Naive B cell (primary cell): Measurements from ENCODE around the gene GOLGB1. TPM values are rescaled to one million over a fixed set of nuclear protein-coding genes. Genes with fewer than 3 reads are reported as not detected.
"Not testable (repeated sequence)": the region's sequence is repeated elsewhere in the genome, so short reads cannot be mapped to it uniquely, and the experiment has no call there.

Source experiments
- ATAC-seq, 2 donors: fragments of 150-1000 bp; cut with Tn5 transposase; 2 replicates each; pipeline ENCODE4 v1.10.0; 2021; ENCODE audit warnings: low read depth in 2 of 2, mild to moderate bottlenecking in 2 of 2, moderate library complexity in 2 of 2
- DNase-seq: peaks from one replicate; pipeline ENCODE4 v3.0.0; 2022
- H3K27ac Mint-ChIP-seq, 6 donors: one replicate each; pipeline ENCODE4 v1.8.0; 2020 to 2022; ENCODE audit warnings: mild to moderate bottlenecking in 6 of 6, mixed read lengths in 6 of 6, moderate library complexity in 5 of 6, inconsistent platforms in 2 of 6
- H3K27me3 Mint-ChIP-seq, 3 donors: one replicate each; pipeline ENCODE4 v1.8.0; 2021 to 2022; ENCODE audit warnings: mixed read lengths in 3 of 3, mild to moderate bottlenecking in 1 of 3
- H3K36me3 Mint-ChIP-seq, 2 donors: one replicate each; pipeline ENCODE4 v1.8.0; 2020 to 2022; ENCODE audit warnings: mixed read lengths in 2 of 2, inconsistent platforms in 1 of 2, mild to moderate bottlenecking in 1 of 2
- H3K4me1 Mint-ChIP-seq, 3 donors: one replicate each; pipeline ENCODE4 v1.8.0; 2020 to 2022; ENCODE audit warnings: mixed read lengths in 3 of 3, inconsistent platforms in 1 of 3, mild to moderate bottlenecking in 1 of 3, moderate library complexity in 1 of 3
- H3K4me3 Mint-ChIP-seq, 8 donors: one replicate each; pipeline ENCODE4 v1.8.0; 2020 to 2022; ENCODE audit warnings: mild to moderate bottlenecking in 8 of 8, mixed read lengths in 8 of 8, moderate library complexity in 8 of 8, inconsistent platforms in 2 of 8
- H3K9me3 Mint-ChIP-seq, 7 donors: one replicate each; pipeline ENCODE4 v1.8.0; 2020 to 2022; ENCODE audit warnings: mixed read lengths in 7 of 7, mild to moderate bottlenecking in 5 of 7, inconsistent platforms in 2 of 7, moderate library complexity in 1 of 7
- polyA plus RNA-seq, 6 donors: library from polyadenylated mRNA; unstranded; fragments of 300-500 nt; fragmentation: Illumina TruSeq; gene quantifications; one replicate each; pipeline ENCODE4 v1.2.3, GENCODE V29; 2021; ENCODE audit warnings: low read depth in 6 of 6

GOLGB1 gene
- polyA plus RNA-seq, 6 donors from 2014 or later, result 1.2 to 10.6 (median 5.8) TPM

DNA sequence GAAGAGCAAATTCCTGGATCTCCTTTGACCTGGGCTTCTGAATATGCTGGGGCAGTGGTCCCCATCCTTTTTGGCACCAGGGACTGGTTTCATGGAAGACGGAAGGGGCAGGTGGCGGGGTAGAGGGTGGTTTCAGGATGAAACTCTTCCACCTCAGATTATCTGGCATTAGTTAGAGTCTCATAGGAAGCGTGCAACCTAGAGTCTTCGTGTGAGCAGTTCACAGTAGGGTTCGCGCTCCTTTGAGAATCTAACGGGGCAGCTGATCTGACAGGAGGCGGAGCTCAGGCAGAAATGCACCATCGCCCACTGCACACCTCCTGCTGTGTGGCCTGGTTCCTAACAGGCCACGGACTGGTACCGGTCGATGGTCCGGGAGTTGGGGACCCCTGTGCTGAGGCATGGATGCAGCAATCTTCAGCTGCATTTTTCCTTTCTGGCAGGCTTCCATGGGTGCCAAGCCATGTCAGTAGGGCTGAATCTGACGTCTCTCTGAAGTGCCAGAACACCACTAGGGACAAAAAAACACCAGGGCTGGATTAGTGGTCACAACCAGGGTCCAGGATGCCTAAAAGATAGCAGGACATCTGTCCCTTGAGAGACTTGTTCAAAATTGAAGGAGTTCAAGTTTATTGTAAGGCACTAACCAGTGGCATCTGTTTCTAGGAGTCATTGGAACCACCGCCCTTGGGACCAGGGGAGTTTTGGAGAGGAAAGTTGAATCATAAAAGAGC, 8.4 kb upstream of the GOLGB1 start:
- no peak overlapping the region for H3K4me3 Mint-ChIP-seq
- DNase-seq, result no peak
- peaks cover 0 to 2% (median 0%) of the 10 kb centered on the region in 7 donors for H3K9me3 Mint-ChIP-seq

DNA sequence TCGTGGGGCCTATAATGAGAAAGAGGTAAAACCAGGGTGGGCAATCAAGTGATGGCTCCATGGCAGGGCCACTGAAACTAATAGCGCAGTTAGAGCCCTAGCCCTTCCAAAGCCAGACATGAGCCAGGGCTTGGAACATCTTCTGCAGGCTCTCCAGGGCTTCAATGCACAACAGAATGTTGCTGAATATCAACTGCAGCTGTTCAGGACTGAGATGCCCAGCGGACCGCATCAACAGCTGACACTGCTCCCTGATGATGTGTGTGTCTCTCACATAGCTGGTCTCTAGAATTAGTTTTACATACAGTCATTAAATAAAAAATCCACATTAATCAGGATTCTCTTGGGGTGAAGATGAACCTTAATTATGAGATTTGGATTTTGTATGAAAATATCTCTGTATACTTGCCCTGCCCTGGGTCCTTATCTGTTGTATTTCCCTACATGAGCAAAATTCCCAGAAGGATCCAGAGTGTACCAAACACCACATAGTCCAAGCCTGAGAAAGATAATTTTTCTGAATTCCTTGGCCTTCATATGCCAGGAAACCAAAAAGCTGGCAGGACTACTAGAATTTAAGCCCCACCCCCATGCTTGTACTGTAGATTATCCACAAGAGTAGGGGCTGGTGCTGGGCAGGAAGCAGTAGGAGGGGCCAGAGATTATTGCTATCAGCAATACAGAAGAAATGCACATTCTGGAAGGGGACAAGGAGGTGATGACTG, 7.7 kb upstream of the GOLGB1 start:
- H3K4me3 Mint-ChIP-seq, result peak overlapping the region in 1 of 8 donors; percentile 13
- peak overlapping the region in 3 of 6 donors; percentile 33 to 83 (median 51) for H3K27ac Mint-ChIP-seq
- DNase-seq (no peak), ATAC-seq (peak; percentile 61 to 73)
- peaks cover 14 to 23% (median 22%) of the 10 kb centered on the region in 3 donors for H3K4me1 Mint-ChIP-seq
- no peaks in the 10 kb centered on the region for H3K36me3 Mint-ChIP-seq
- H3K27me3 Mint-ChIP-seq, result peaks cover 0 to 5% (median 0%) of the 10 kb centered on the region in 3 donors
- H3K9me3 Mint-ChIP-seq, result peaks cover 0 to 2% (median 0%) of the 10 kb centered on the region in 7 donors

More for the DNA sequence above, 8.4 kb upstream of the GOLGB1 start:
- Mint-ChIP-seq H3K27me3 (peaks cover 0 to 1% (median 0%) of the 10 kb centered on the region in 3 donors), H3K4me1 (peaks cover 14 to 23% (median 22%) of the 10 kb centered on the region in 3 donors), H3K27ac (peak overlapping the region in 1 of 6 donors; percentile 13), H3K36me3 (no peaks in the 10 kb centered on the region)
- no peak for ATAC-seq

DNA sequence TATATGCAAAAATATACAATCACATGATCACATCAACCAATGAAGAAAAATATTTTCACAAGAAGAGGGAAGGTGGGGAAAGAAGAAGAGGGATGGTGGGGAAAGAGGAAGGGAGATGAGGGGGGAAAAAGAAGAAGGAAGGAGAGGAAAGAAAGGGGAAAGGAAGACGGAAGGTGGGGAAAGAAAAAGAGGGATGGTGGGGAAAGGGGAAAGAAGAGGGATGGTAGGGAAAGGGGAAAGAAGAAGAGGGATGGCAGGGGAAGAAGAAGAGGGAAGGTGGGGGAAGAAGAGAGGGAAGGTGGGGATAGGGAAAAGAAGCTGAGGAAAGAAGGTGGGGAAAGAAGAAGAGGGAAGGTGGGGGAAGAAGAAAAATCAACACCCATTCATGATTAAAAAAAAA, 3.2 kb upstream of the GOLGB1 start:
- no peak overlapping the region for H3K27ac Mint-ChIP-seq
- H3K27me3 Mint-ChIP-seq, result peaks cover 0 to 11% (median 0%) of the 10 kb centered on the region in 3 donors
- peaks cover 0 to 5% (median 4%) of the 10 kb centered on the region in 3 donors for H3K4me1 Mint-ChIP-seq
- ATAC-seq (no peak), DNase-seq (no peak)
- no peaks in the 10 kb centered on the region for H3K36me3 Mint-ChIP-seq
- no peaks in the 10 kb centered on the region for H3K9me3 Mint-ChIP-seq
- no peak overlapping the region for H3K4me3 Mint-ChIP-seq

DNA sequence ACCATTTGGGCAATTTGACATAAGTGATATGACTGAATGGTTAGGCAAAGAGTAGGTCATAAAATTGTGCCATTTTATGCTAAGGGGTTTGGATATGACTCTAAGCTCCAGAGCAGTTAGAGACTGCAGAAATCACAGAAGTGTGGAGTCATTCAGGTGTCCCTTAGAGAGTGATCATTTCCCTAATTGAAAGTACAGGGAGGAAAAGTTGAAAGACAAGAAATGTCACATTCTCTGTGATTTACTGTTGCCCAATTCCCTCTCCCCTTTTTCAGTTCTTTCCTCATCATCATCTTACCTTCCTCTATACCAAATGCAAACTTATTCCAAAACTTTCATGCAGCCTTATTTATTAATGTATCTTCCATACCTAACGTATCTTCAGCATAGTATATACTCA, 2.7 kb upstream of the GOLGB1 start:
- peaks cover 0 to 4% (median 3%) of the 10 kb centered on the region in 3 donors for H3K4me1 Mint-ChIP-seq
- ATAC-seq (no peak), DNase-seq (no peak)
- H3K27ac Mint-ChIP-seq, result no peak overlapping the region
- peak overlapping the region in 1 of 8 donors; percentile 9 for H3K4me3 Mint-ChIP-seq
- H3K27me3 Mint-ChIP-seq, result peaks cover 0 to 11% (median 0%) of the 10 kb centered on the region in 3 donors
- H3K36me3 Mint-ChIP-seq, result no peaks in the 10 kb centered on the region
- no peaks in the 10 kb centered on the region for H3K9me3 Mint-ChIP-seq

DNA sequence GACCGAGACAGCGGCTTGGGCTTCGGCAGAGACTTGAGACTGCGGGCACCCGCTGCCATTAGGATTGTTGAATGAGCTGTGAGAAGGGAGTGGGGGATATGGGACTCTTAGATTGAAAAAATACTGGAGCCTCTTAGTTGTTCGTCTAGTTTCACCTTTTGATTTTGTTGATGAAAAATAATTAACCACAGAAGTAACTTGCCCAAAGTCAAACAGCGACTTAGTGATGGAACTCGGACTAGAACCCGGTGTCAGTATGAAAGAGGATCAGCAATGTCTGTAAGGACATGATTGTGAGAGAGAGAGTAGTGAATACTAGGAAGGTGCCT, 510 bp upstream of the GOLGB1 start:
- ATAC-seq, result no peak
- Mint-ChIP-seq H3K4me1 (peaks cover 0 to 3% (median 0%) of the 10 kb centered on the region in 3 donors), H3K9me3 (no peaks in the 10 kb centered on the region), H3K27me3 (peaks cover 0 to 11% (median 0%) of the 10 kb centered on the region in 3 donors), H3K27ac (no peak overlapping the region), H3K4me3 (no peak overlapping the region), H3K36me3 (no peaks in the 10 kb centered on the region)
- DNase-seq, result no peak

DNA sequence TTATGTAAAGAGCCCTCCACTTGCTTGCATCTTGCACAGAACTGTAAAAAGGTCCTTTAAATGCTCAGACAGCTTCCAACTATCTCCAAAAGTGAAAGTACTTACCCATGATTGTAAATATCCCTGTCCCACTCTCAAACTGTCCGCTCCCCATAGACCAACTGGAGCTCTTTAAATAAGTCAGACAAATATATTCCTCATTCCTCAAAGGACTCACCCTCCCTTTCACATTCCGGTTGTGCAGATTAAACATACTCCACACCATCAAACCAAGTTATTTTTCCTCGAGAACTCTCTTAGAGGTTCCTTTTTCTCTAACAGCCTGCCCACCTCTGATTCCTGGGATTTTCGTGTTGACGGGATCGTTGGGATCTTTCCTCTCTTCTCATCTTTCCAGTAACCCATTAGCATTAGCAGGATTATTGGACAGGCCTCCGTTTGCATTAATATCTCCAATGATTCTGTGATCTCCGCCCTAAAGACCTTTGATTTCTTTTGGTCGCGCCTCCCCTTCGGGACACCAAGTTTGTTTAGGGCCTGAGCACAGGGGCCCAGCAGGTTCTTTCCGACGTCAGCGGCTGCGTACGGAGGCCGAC, 763 bp downstream of the GOLGB1 start:
- no peak for DNase-seq
- no peaks in the 10 kb centered on the region for H3K36me3 Mint-ChIP-seq
- ATAC-seq, result peak; percentile 7
- no peak overlapping the region for H3K4me3 Mint-ChIP-seq
- peaks cover 0 to 4% (median 3%) of the 10 kb centered on the region in 3 donors for H3K4me1 Mint-ChIP-seq
- no peak overlapping the region for H3K27ac Mint-ChIP-seq
- no peaks in the 10 kb centered on the region for H3K9me3 Mint-ChIP-seq
- peaks cover 0 to 11% (median 0%) of the 10 kb centered on the region in 3 donors for H3K27me3 Mint-ChIP-seq

DNA sequence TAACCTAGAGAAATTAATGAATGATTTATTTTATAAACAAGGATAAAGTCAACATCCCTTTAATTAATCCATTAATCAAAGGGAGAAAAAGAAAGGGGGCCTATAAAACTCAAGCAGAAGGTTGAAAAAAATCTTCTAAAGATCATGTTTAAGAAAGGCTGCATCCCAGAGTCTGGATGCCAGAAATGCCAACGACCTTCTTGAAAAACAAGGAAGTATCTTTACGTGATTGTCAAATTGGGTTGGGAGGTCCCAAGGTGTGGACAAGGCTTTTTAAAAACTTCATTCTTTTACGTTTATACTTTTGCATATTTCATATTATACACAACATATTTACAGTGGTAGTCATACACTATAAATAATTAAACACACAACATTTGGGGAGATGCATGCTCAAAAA, 1.6 kb downstream of the GOLGB1 start:
- no peak for DNase-seq
- ATAC-seq, result no peak
- peaks cover 0 to 9% (median 0%) of the 10 kb centered on the region in 3 donors for H3K27me3 Mint-ChIP-seq
- no peaks in the 10 kb centered on the region for H3K36me3 Mint-ChIP-seq
- peak overlapping the region in 1 of 6 donors; percentile 50 for H3K27ac Mint-ChIP-seq
- H3K9me3 Mint-ChIP-seq, result peaks cover 0 to 1% (median 0%) of the 10 kb centered on the region in 7 donors
- H3K4me3 Mint-ChIP-seq, result no peak overlapping the region
- H3K4me1 Mint-ChIP-seq, result peaks cover 0 to 4% (median 3%) of the 10 kb centered on the region in 3 donors

DNA sequence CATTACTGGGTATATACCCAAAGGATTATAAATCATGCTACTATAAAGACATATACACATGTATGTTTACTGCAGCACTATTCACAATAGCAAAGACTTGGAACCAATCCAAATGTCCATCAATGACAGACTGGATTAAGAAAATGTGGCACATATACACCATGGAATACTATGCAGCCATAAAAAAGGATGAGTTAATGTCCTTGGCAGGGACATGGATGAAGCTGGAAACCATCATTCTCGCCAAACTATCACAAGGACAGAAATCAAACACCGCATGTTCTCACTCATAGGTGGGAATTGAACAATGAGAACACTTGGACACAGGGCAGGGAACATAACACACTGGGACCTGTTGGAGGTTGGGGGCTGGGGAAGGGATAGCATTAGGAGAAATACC, 6.4 kb downstream of the GOLGB1 start:
- not testable (repeated sequence) for H3K9me3 Mint-ChIP-seq, H3K27me3 Mint-ChIP-seq, H3K27ac Mint-ChIP-seq, DNase-seq, ATAC-seq, H3K4me3 Mint-ChIP-seq
- H3K36me3 Mint-ChIP-seq, result peaks cover 0 to 15% of the 10 kb centered on the region in 2 donors
- peaks cover 8 to 22% (median 21%) of the 10 kb centered on the region in 3 donors for H3K4me1 Mint-ChIP-seq

DNA sequence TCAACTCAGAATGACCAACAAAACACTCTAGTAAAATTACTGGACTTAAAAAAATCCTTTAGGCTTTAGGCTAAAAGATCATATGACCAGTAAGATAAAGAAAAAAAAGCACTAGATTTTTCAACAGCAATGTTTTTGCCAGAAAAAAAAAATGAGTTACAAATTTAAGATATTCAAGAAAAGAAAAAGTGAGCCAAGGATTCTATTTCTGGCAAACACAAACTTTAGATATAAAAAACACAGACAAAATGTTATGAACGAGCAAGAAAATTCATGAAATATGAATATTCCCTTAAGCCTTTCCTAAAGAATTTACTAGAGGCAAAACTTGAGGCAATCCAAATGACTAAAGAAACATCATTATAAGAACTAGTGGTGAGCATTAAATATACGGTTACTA, 8.6 kb downstream of the GOLGB1 start:
- no peaks in the 10 kb centered on the region for H3K27me3 Mint-ChIP-seq
- H3K9me3 Mint-ChIP-seq, result peaks cover 0 to 8% (median 0%) of the 10 kb centered on the region in 7 donors
- peaks cover 0 to 16% of the 10 kb centered on the region in 2 donors for H3K36me3 Mint-ChIP-seq
- H3K27ac Mint-ChIP-seq, result no peak overlapping the region
- no peak for ATAC-seq
- H3K4me3 Mint-ChIP-seq, result no peak overlapping the region
- peaks cover 11 to 37% (median 30%) of the 10 kb centered on the region in 3 donors for H3K4me1 Mint-ChIP-seq
- no peak for DNase-seq

DNA sequence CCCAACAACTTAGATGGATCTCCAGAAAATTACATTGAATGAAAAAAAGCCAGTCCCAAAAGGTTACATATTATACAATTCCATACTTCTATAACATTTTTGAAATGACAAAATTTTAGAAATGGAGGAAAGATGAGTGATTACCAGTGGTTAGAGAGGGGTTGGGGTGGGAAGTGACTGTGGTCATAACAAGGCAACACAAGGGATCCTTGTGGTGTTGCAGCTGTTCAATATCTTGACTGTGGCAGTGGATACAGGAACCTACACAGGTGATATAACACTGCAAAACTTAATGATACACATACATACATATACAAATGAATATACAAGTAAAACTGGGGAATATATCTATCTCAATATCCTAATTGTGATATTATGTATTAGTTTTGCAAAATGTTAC, 9.6 kb downstream of the GOLGB1 start:
- peaks cover 0 to 16% of the 10 kb centered on the region in 2 donors for H3K36me3 Mint-ChIP-seq
- H3K27me3 Mint-ChIP-seq, result no peaks in the 10 kb centered on the region
- H3K4me3 Mint-ChIP-seq, result no peak overlapping the region
- ATAC-seq (no peak), DNase-seq (no peak)
- peaks cover 12 to 38% (median 31%) of the 10 kb centered on the region in 3 donors for H3K4me1 Mint-ChIP-seq
- H3K9me3 Mint-ChIP-seq, result peaks cover 0 to 8% (median 0%) of the 10 kb centered on the region in 7 donors
- H3K27ac Mint-ChIP-seq, result no peak overlapping the region

DNA sequence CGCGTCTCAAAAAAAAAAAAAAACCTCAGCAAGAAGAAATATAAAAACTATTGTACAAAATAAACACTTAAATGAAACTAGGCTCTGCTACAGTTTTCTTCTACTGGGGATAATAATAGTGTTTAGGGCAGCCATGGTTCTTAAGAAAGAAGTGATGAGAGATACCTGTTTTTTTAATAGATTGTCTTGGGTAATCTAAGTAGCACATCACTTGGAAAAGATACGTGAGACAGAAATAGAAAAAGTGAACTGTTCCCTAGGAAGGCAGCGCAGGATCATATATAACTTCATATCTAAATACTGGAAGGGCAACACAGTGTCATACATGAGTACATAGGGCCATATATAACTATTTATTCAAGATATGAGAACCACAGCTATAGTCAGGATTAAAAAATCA, 11.9 kb downstream of the GOLGB1 start:
- Mint-ChIP-seq H3K27ac (peak overlapping the region in 3 of 6 donors; percentile 19 to 74 (median 34)), H3K27me3 (no peaks in the 10 kb centered on the region), H3K4me3 (peak overlapping the region in 1 of 8 donors; percentile 57), H3K4me1 (peaks cover 16 to 43% (median 32%) of the 10 kb centered on the region in 3 donors), H3K9me3 (peaks cover 0 to 4% (median 0%) of the 10 kb centered on the region in 7 donors), H3K36me3 (peaks cover 0 to 20% of the 10 kb centered on the region in 2 donors)
- ATAC-seq (no peak), DNase-seq (no peak)

DNA sequence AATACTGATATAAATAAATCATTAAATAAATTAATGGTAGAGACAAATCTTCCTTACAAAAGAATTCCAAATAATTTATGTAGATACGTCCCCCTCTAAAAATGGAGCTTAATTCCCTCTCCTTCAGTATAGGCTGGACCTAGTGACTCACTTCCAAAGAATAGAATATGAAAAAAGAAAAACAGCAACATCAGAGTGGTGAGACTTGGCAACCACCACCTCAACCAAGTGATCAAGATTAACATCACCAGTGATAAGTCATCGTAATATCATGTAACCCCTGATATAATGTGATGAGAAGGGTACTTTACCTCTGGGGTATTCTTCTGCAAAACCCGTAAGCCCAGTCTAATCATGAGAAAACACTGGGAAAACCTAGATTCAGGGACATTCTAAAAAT, 13.4 kb downstream of the GOLGB1 start:
- H3K27ac Mint-ChIP-seq, result peak overlapping the region in 2 of 6 donors; percentile 9 to 88
- H3K4me3 Mint-ChIP-seq, result no peak overlapping the region
- ATAC-seq, result no peak
- H3K4me1 Mint-ChIP-seq, result peaks cover 16 to 48% (median 43%) of the 10 kb centered on the region in 3 donors
- peaks cover 0 to 20% of the 10 kb centered on the region in 2 donors for H3K36me3 Mint-ChIP-seq
- H3K27me3 Mint-ChIP-seq, result no peaks in the 10 kb centered on the region
- H3K9me3 Mint-ChIP-seq, result no peaks in the 10 kb centered on the region
- no peak for DNase-seq

DNA sequence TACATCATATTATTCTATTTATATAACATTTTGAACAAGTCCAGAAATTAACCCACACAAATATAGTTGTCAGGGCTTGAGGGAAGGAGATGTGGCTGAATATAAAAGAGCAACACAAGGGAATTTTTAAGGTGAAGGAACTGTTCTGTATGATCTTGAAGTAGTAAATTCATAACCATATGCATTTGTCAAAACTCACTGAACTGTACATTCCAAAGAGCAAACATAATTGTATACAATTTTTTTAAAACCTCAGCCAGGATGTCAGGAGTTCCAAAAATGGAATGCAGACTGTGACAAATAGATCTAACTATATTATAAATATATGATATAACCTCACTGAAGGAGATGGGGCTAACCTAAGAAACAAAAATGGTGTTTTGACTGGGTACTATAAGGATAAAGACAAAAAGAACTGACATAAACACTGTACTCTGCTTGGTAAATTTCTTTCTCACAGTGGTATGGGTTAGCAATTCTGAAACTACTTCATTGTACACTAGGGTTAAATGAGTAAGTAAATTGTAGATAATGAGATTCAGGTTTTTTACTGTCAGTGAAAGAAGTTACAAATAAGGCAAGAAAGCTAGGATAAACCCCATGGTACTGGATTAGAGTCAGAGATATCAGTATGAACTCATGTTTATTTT, 14.4 kb downstream of the GOLGB1 start:
- Mint-ChIP-seq H3K27ac (no peak overlapping the region), H3K4me1 (peaks cover 16 to 48% (median 43%) of the 10 kb centered on the region in 3 donors), H3K9me3 (no peaks in the 10 kb centered on the region), H3K36me3 (peaks cover 0 to 20% of the 10 kb centered on the region in 2 donors), H3K4me3 (no peak overlapping the region), H3K27me3 (no peaks in the 10 kb centered on the region)
- ATAC-seq, result no peak
- DNase-seq, result no peak
